MG63 (cell line): ENCODE data around the gene SLC41A3. TPM values are rescaled to one million over a fixed set of nuclear protein-coding genes. Genes with fewer than 3 reads are reported as not detected.

Experiments used
- DNase-seq: peaks from one replicate; pipeline ENCODE4 v3.0.0-alpha.2; 2020
- H3K27me3 ChIP-seq: fragments of 250-450 bp; sonication (Bioruptor Pico); 2 replicates; pipeline ENCODE4 v1.5.1; 2020; ENCODE audit warnings: mild to moderate bottlenecking, moderate library complexity
- H3K36me3 ChIP-seq: fragments of 250-450 bp; sonication (Bioruptor Pico); 2 replicates; pipeline ENCODE4 v1.5.1; 2020; ENCODE audit warnings: mild to moderate bottlenecking, moderate library complexity
- H3K4me3 ChIP-seq: fragments of 250-450 bp; sonication (Bioruptor Pico); 2 replicates; pipeline ENCODE4 v1.5.1; 2020; ENCODE audit warnings: mild to moderate bottlenecking, moderate library complexity
- H3K9me3 ChIP-seq: fragments of 250-450 bp; sonication (Bioruptor Pico); 2 replicates; pipeline ENCODE4 v1.5.1; 2020; ENCODE audit warnings: mild to moderate bottlenecking, moderate library complexity
- total RNA-seq: library from RNA; depleted of rRNA; stranded (reverse); fragments of >200 nt; shearing (Covaris generic); gene quantifications from 2 replicates; pipeline ENCODE4 v1.2.3, GENCODE V29; 2014; ENCODE audit warnings: low replicate concordance

The SLC41A3 gene
- total RNA-seq, 1 experiment from 2014 or later = 55.6 TPM

- H3K27me3 ChIP-seq = no peaks in the 10 kb centered on the region
- DNase-seq = no peak
- H3K4me3 ChIP-seq = no peak overlapping the region
- no peaks in the 10 kb centered on the region for H3K36me3 ChIP-seq
- peaks cover 10% of the 10 kb centered on the region for H3K9me3 ChIP-seq
Measured at GRCh38 chr3:126033051-126033745, 50.7 kb downstream of the SLC41A3 start.

- Histone ChIP-seq H3K9me3 (peaks cover 16% of the 10 kb centered on the region; the same call in 1 of the 2 replicates), H3K27me3 (no peaks in the 10 kb centered on the region), H3K36me3 (no peaks in the 10 kb centered on the region; the same call in 1 of the 2 replicates), H3K4me3 (no peak overlapping the region)
- DNase-seq = no peak
Measured at GRCh38 chr3:126031981-126032471, 51.9 kb downstream of the SLC41A3 start.

GRCh38 chr3:126030455-126030854, 53.5 kb downstream of the SLC41A3 start:
- Histone ChIP-seq H3K36me3 (no peaks in the 10 kb centered on the region; the same call in 1 of the 2 replicates), H3K4me3 (no peak overlapping the region), H3K27me3 (no peaks in the 10 kb centered on the region), H3K9me3 (peaks cover 16% of the 10 kb centered on the region; the same call in 1 of the 2 replicates)
- DNase-seq = no peak

- DNase-seq = no peak
- H3K27me3 ChIP-seq = no peaks in the 10 kb centered on the region
- H3K4me3 ChIP-seq = no peak overlapping the region
- no peaks in the 10 kb centered on the region; the same call in 1 of the 2 replicates for H3K36me3 ChIP-seq
- H3K9me3 ChIP-seq = peaks cover 16% of the 10 kb centered on the region; the same call in 1 of the 2 replicates
Measured at GRCh38 chr3:126029241-126029640, 54.7 kb downstream of the SLC41A3 start.

- Histone ChIP-seq H3K27me3 (no peaks in the 10 kb centered on the region), H3K4me3 (no peak overlapping the region), H3K36me3 (no peaks in the 10 kb centered on the region; the same call in 1 of the 2 replicates), H3K9me3 (peaks cover 16% of the 10 kb centered on the region; the same call in 1 of the 2 replicates)
- DNase-seq = no peak
Measured at GRCh38 chr3:126028096-126028495, 55.8 kb downstream of the SLC41A3 start.

GRCh38 chr3:126026761-126027160, 57.2 kb downstream of the SLC41A3 start:
- peaks cover 16% of the 10 kb centered on the region; the same call in 1 of the 2 replicates for H3K9me3 ChIP-seq
- H3K27me3 ChIP-seq = no peaks in the 10 kb centered on the region
- DNase-seq = no peak
- H3K36me3 ChIP-seq = no peaks in the 10 kb centered on the region; the same call in 1 of the 2 replicates
- no peak overlapping the region for H3K4me3 ChIP-seq

- H3K27me3 ChIP-seq = no peaks in the 10 kb centered on the region
- H3K36me3 ChIP-seq = no peaks in the 10 kb centered on the region; the same call in 1 of the 2 replicates
- H3K4me3 ChIP-seq = no peak overlapping the region
- DNase-seq = no peak
- H3K9me3 ChIP-seq = peaks cover 16% of the 10 kb centered on the region; the same call in 1 of the 2 replicates
Measured at GRCh38 chr3:126026277-126026751, 57.6 kb downstream of the SLC41A3 start.

GRCh38 chr3:126025862-126026261, 58.1 kb downstream of the SLC41A3 start:
- no peaks in the 10 kb centered on the region; the same call in 1 of the 2 replicates for H3K36me3 ChIP-seq
- H3K27me3 ChIP-seq = no peaks in the 10 kb centered on the region
- no peak overlapping the region for H3K4me3 ChIP-seq
- no peak for DNase-seq
- peaks cover 16% of the 10 kb centered on the region; the same call in 1 of the 2 replicates for H3K9me3 ChIP-seq

GRCh38 chr3:126025116-126025729, 58.7 kb downstream of the SLC41A3 start:
- H3K4me3 ChIP-seq = no peak overlapping the region
- DNase-seq = no peak
- no peaks in the 10 kb centered on the region for H3K27me3 ChIP-seq
- peaks cover 16% of the 10 kb centered on the region; the same call in 1 of the 2 replicates for H3K9me3 ChIP-seq
- no peaks in the 10 kb centered on the region; the same call in 1 of the 2 replicates for H3K36me3 ChIP-seq

GRCh38 chr3:126024049-126024854, 59.7 kb downstream of the SLC41A3 start:
- no peak for DNase-seq

GRCh38 chr3:126023390-126023789, 60.5 kb downstream of the SLC41A3 start:
- Histone ChIP-seq H3K36me3 (no peaks in the 10 kb centered on the region; the same call in 1 of the 2 replicates), H3K27me3 (no peaks in the 10 kb centered on the region), H3K4me3 (no peak overlapping the region), H3K9me3 (peaks cover 10% of the 10 kb centered on the region; the same call in 1 of the 2 replicates)
- no peak for DNase-seq

More at GRCh38 chr3:126024049-126024854, 59.7 kb downstream of the SLC41A3 start:
- no peaks in the 10 kb centered on the region for H3K27me3 ChIP-seq
- H3K4me3 ChIP-seq = no peak overlapping the region
- H3K36me3 ChIP-seq = no peaks in the 10 kb centered on the region; the same call in 1 of the 2 replicates
- peaks cover 16% of the 10 kb centered on the region; the same call in 1 of the 2 replicates for H3K9me3 ChIP-seq

- peaks cover 5% of the 10 kb centered on the region; the same call in 1 of the 2 replicates for H3K9me3 ChIP-seq
Measured at GRCh38 chr3:126022741-126023359, 61.1 kb downstream of the SLC41A3 start.

GRCh38 chr3:126021702-126022101, 62.2 kb downstream of the SLC41A3 start:
- Histone ChIP-seq H3K9me3 (no peaks in the 10 kb centered on the region), H3K4me3 (no peak overlapping the region), H3K36me3 (no peaks in the 10 kb centered on the region), H3K27me3 (no peaks in the 10 kb centered on the region)
- no peak for DNase-seq

More at GRCh38 chr3:126022741-126023359, 61.1 kb downstream of the SLC41A3 start:
- no peaks in the 10 kb centered on the region for H3K27me3 ChIP-seq
- DNase-seq = no peak
- no peaks in the 10 kb centered on the region; the same call in 1 of the 2 replicates for H3K36me3 ChIP-seq
- H3K4me3 ChIP-seq = no peak overlapping the region

GRCh38 chr3:126021224-126021623, 62.7 kb downstream of the SLC41A3 start:
- Histone ChIP-seq H3K27me3 (no peaks in the 10 kb centered on the region), H3K4me3 (no peak overlapping the region), H3K9me3 (no peaks in the 10 kb centered on the region), H3K36me3 (no peaks in the 10 kb centered on the region)
- no peak for DNase-seq

- Histone ChIP-seq H3K27me3 (no peaks in the 10 kb centered on the region), H3K36me3 (no peaks in the 10 kb centered on the region; the same call in 1 of the 2 replicates), H3K9me3 (no peaks in the 10 kb centered on the region), H3K4me3 (no peak overlapping the region)
- DNase-seq = no peak
Measured at GRCh38 chr3:126019683-126020082, 64.2 kb downstream of the SLC41A3 start.

- H3K27me3 ChIP-seq = no peaks in the 10 kb centered on the region
- H3K4me3 ChIP-seq = no peak overlapping the region
- no peaks in the 10 kb centered on the region for H3K9me3 ChIP-seq
- H3K36me3 ChIP-seq = no peaks in the 10 kb centered on the region; the same call in 1 of the 2 replicates
- no peak for DNase-seq
Measured at GRCh38 chr3:126018995-126019394, 64.9 kb downstream of the SLC41A3 start.
